ENCODE data around the gene ZFYVE28. TPM values are rescaled to one million over a fixed set of nuclear protein-coding genes. Genes with fewer than 3 reads are reported as not detected.
A peak's percentile ranks its signal among the peaks of the same experiment; 100 is the strongest.

Gene ZFYVE28
- total RNA-seq, 2 experiments from 2014 or later = 14.8 to 17.2 TPM

- Mint-ChIP-seq H3K4me3 (no peak overlapping the region), H3K27ac (no peak overlapping the region), H3K9me3 (no peaks in the 10 kb centered on the region), H3K36me3 (ENCODE audit: low read depth) (no peaks in the 10 kb centered on the region), H3K27me3 (no peaks in the 10 kb centered on the region), H3K4me1 (peaks cover 3% of the 10 kb centered on the region)
- ChIA-PET POLR2A (no interaction called here), CTCF (interaction anchor here (1.3 to 1.9 kb wide), 4 partner anchors 12 to 38 kb away, joined by 3 to 10 read pairs (median 5); partner anchors contain the start of genes HAUS3 and POLN)
- DNase-seq = no peak
Observed at GRCh38 chr4:2258091-2259035, 160.1 kb downstream of the ZFYVE28 start.

- CTCF ChIA-PET = interaction anchor here (0.5 to 1.9 kb wide), 5 partner anchors 11 to 101 kb away, joined by 3 to 10 read pairs (median 5); partner anchors contain the start of genes HAUS3 and POLN
- Mint-ChIP-seq H3K27me3 (no peaks in the 10 kb centered on the region), H3K4me1 (no peaks in the 10 kb centered on the region), H3K9me3 (no peaks in the 10 kb centered on the region), H3K4me3 (no peak overlapping the region), H3K27ac (peak overlapping the region; percentile 46), H3K36me3 (ENCODE audit: low read depth) (no peaks in the 10 kb centered on the region)
- DNase-seq = peak; percentile 2
- POLR2A ChIA-PET = no interaction called here
Observed at GRCh38 chr4:2257361-2258081, 160.9 kb downstream of the ZFYVE28 start.

- peak; percentile 4 for DNase-seq
- CTCF ChIA-PET = interaction anchor here (1.4 to 1.9 kb wide), 3 partner anchors 13 to 37 kb away, joined by 3 to 10 read pairs (median 5); partner anchors contain the start of genes HAUS3 and POLN
- peak overlapping the region; percentile 74 for H3K27ac Mint-ChIP-seq
- H3K27me3 Mint-ChIP-seq = no peaks in the 10 kb centered on the region
- H3K4me1 Mint-ChIP-seq = no peaks in the 10 kb centered on the region
- H3K4me3 Mint-ChIP-seq = no peak overlapping the region
- H3K36me3 Mint-ChIP-seq (ENCODE audit: low read depth) = no peaks in the 10 kb centered on the region
- H3K9me3 Mint-ChIP-seq = no peaks in the 10 kb centered on the region
- POLR2A ChIA-PET = no interaction called here
Observed at GRCh38 chr4:2256781-2257191, 161.7 kb downstream of the ZFYVE28 start.

- Mint-ChIP-seq H3K36me3 (ENCODE audit: low read depth) (no peaks in the 10 kb centered on the region), H3K4me3 (no peak overlapping the region), H3K4me1 (no peaks in the 10 kb centered on the region), H3K9me3 (no peaks in the 10 kb centered on the region), H3K27ac (no peak overlapping the region), H3K27me3 (no peaks in the 10 kb centered on the region)
- DNase-seq = peak; percentile 5
- CTCF ChIA-PET = interaction anchor here (1.0 to 1.9 kb wide), 2 partner anchors 10 to 15 kb away, joined by 3 to 10 read pairs; partner anchors contain the start of genes HAUS3 and POLN
- POLR2A ChIA-PET = no interaction called here
Observed at GRCh38 chr4:2256156-2256731, 162.2 kb downstream of the ZFYVE28 start.

GRCh38 chr4:2255501-2256155 is 162.8 kb downstream of the ZFYVE28 start:
- ChIA-PET POLR2A (no interaction called here), CTCF (interaction anchor here (1.0 kb wide), 1 partner anchor 9 kb away, joined by 3 read pairs; no protein-coding TSS in a partner anchor)
- H3K36me3 Mint-ChIP-seq (ENCODE audit: low read depth) = no peaks in the 10 kb centered on the region
- DNase-seq = peak; percentile 5
- H3K4me1 Mint-ChIP-seq = no peaks in the 10 kb centered on the region
- H3K27me3 Mint-ChIP-seq = no peaks in the 10 kb centered on the region
- no peaks in the 10 kb centered on the region for H3K9me3 Mint-ChIP-seq
- no peak overlapping the region for H3K4me3 Mint-ChIP-seq
- no peak overlapping the region for H3K27ac Mint-ChIP-seq

- Mint-ChIP-seq H3K36me3 (ENCODE audit: low read depth) (no peaks in the 10 kb centered on the region), H3K27me3 (no peaks in the 10 kb centered on the region), H3K4me1 (no peaks in the 10 kb centered on the region), H3K9me3 (no peaks in the 10 kb centered on the region), H3K4me3 (no peak overlapping the region), H3K27ac (no peak overlapping the region)
- ChIA-PET CTCF (interaction anchor here (0.6 to 1.0 kb wide), 2 partner anchors 9 to 23 kb away, joined by 3 read pairs; no protein-coding TSS in a partner anchor), POLR2A (no interaction called here)
- DNase-seq = peak; percentile 4
Observed at GRCh38 chr4:2254665-2255500, 163.6 kb downstream of the ZFYVE28 start.

- Mint-ChIP-seq H3K4me1 (no peaks in the 10 kb centered on the region), H3K27ac (no peak overlapping the region), H3K27me3 (no peaks in the 10 kb centered on the region), H3K4me3 (no peak overlapping the region), H3K36me3 (ENCODE audit: low read depth) (no peaks in the 10 kb centered on the region), H3K9me3 (no peaks in the 10 kb centered on the region)
- DNase-seq = peak; percentile 4
- POLR2A ChIA-PET = no interaction called here
- CTCF ChIA-PET = interaction anchor here (0.6 kb wide), 1 partner anchor 240 kb away, joined by 3 read pairs; no protein-coding TSS in a partner anchor
Observed at GRCh38 chr4:2253160-2254084, 165.0 kb downstream of the ZFYVE28 start.

- H3K27ac Mint-ChIP-seq = no peak overlapping the region
Observed at GRCh38 chr4:2252530-2253091, 165.8 kb downstream of the ZFYVE28 start.

GRCh38 chr4:2251795-2252529 is 166.5 kb downstream of the ZFYVE28 start:
- Mint-ChIP-seq H3K27me3 (no peaks in the 10 kb centered on the region), H3K36me3 (ENCODE audit: low read depth) (no peaks in the 10 kb centered on the region), H3K4me1 (no peaks in the 10 kb centered on the region), H3K9me3 (no peaks in the 10 kb centered on the region), H3K4me3 (no peak overlapping the region), H3K27ac (no peak overlapping the region)
- DNase-seq = no peak
- ChIA-PET CTCF (no interaction called here), POLR2A (no interaction called here)

More at GRCh38 chr4:2252530-2253091, 165.8 kb downstream of the ZFYVE28 start:
- H3K27me3 Mint-ChIP-seq = no peaks in the 10 kb centered on the region
- H3K4me1 Mint-ChIP-seq = no peaks in the 10 kb centered on the region
- ChIA-PET POLR2A (no interaction called here), CTCF (interaction anchor here (0.6 kb wide), 1 partner anchor 241 kb away, joined by 3 read pairs; no protein-coding TSS in a partner anchor)
- H3K36me3 Mint-ChIP-seq (ENCODE audit: low read depth) = no peaks in the 10 kb centered on the region
- no peak overlapping the region for H3K4me3 Mint-ChIP-seq
- no peak for DNase-seq
- H3K9me3 Mint-ChIP-seq = no peaks in the 10 kb centered on the region

- no peaks in the 10 kb centered on the region for H3K36me3 Mint-ChIP-seq (ENCODE audit: low read depth)
- H3K4me3 Mint-ChIP-seq = no peak overlapping the region
- H3K9me3 Mint-ChIP-seq = no peaks in the 10 kb centered on the region
- no peak for DNase-seq
- CTCF ChIA-PET = interaction anchor here (0.7 kb wide), 1 partner anchor 9 kb away, joined by 3 read pairs; the partner anchor contains the start of genes HAUS3 and POLN
- H3K4me1 Mint-ChIP-seq = no peaks in the 10 kb centered on the region
- no peaks in the 10 kb centered on the region for H3K27me3 Mint-ChIP-seq
- POLR2A ChIA-PET = no interaction called here
- H3K27ac Mint-ChIP-seq = no peak overlapping the region
Observed at GRCh38 chr4:2251073-2251794, 167.2 kb downstream of the ZFYVE28 start.

Data from activated CD4-positive, alpha-beta T cell treated with anti-CD3 and anti-CD28 coated beads, Interleukin-2, amount 10 ng/mL, durations not matched to agents 7 days and 5 days (primary cell).